ENCODE measurements around the gene TMEM53.
A peak's percentile ranks its signal among the peaks of the same experiment; 100 is the strongest.

The TMEM53 gene

GRCh38 chr1:44611419-44611818 lies 62.9 kb downstream of the TMEM53 start:
- DNase-seq (ENCODE audit: extremely low read depth, insufficient read length) = no peak
- H3K27me3 ChIP-seq (replicated peaks; ENCODE audit: control insufficient read depth, insufficient read depth, low read length) = no peaks in the 10 kb centered on the region
- no peak overlapping the region for H3K4me3 ChIP-seq (replicated peaks; ENCODE audit: low read depth, low read length)
- TF ChIP-seq CTCF (IDR thresholded peaks at IDR 0.05; ENCODE audit: insufficient read depth, low read length, poor library complexity, severe bottlenecking) = no peak
- no peaks in the 10 kb centered on the region for H3K36me3 ChIP-seq (ENCODE audit: control insufficient read depth, insufficient read depth, low read length)

GRCh38 chr1:44610527-44611148 lies 63.6 kb downstream of the TMEM53 start:
- no peak for DNase-seq (ENCODE audit: extremely low read depth, insufficient read length)
- Histone ChIP-seq H3K36me3 (ENCODE audit: control insufficient read depth, insufficient read depth, low read length) (no peaks in the 10 kb centered on the region), H3K27me3 (replicated peaks; ENCODE audit: control insufficient read depth, insufficient read depth, low read length) (no peaks in the 10 kb centered on the region), H3K4me3 (replicated peaks; ENCODE audit: low read depth, low read length) (no peak overlapping the region)
- TF ChIP-seq CTCF (IDR thresholded peaks at IDR 0.05; ENCODE audit: insufficient read depth, low read length, poor library complexity, severe bottlenecking) = no peak

- no peak for TF ChIP-seq CTCF (IDR thresholded peaks at IDR 0.05; ENCODE audit: insufficient read depth, low read length, poor library complexity, severe bottlenecking)
- no peak overlapping the region for H3K4me3 ChIP-seq (replicated peaks; ENCODE audit: low read depth, low read length)
Observed at GRCh38 chr1:44609768-44610526, 64.3 kb downstream of the TMEM53 start.

GRCh38 chr1:44609412-44609767 lies 64.9 kb downstream of the TMEM53 start:
- H3K36me3 ChIP-seq (ENCODE audit: control insufficient read depth, insufficient read depth, low read length) = no peaks in the 10 kb centered on the region
- no peak overlapping the region for H3K4me3 ChIP-seq (replicated peaks; ENCODE audit: low read depth, low read length)
- no peak for DNase-seq (ENCODE audit: extremely low read depth, insufficient read length)
- no peaks in the 10 kb centered on the region; the same call in none of the 2 replicates for H3K27me3 ChIP-seq (replicated peaks; ENCODE audit: control insufficient read depth, insufficient read depth, low read length)
- TF ChIP-seq CTCF (IDR thresholded peaks at IDR 0.05; ENCODE audit: insufficient read depth, low read length, poor library complexity, severe bottlenecking) = peak; percentile 52

More at GRCh38 chr1:44609768-44610526, 64.3 kb downstream of the TMEM53 start:
- no peaks in the 10 kb centered on the region; the same call in 1 of the 2 replicates for H3K27me3 ChIP-seq (replicated peaks; ENCODE audit: control insufficient read depth, insufficient read depth, low read length)
- DNase-seq (ENCODE audit: extremely low read depth, insufficient read length) = no peak
- no peaks in the 10 kb centered on the region for H3K36me3 ChIP-seq (ENCODE audit: control insufficient read depth, insufficient read depth, low read length)

GRCh38 chr1:44608141-44608540 lies 66.1 kb downstream of the TMEM53 start:
- DNase-seq (ENCODE audit: extremely low read depth, insufficient read length) = no peak
- H3K27me3 ChIP-seq (replicated peaks; ENCODE audit: control insufficient read depth, insufficient read depth, low read length) = no peaks in the 10 kb centered on the region; the same call in none of the 2 replicates
- H3K36me3 ChIP-seq (ENCODE audit: control insufficient read depth, insufficient read depth, low read length) = no peaks in the 10 kb centered on the region
- peak; percentile 32 for TF ChIP-seq CTCF (IDR thresholded peaks at IDR 0.05; ENCODE audit: insufficient read depth, low read length, poor library complexity, severe bottlenecking)
- no peak overlapping the region for H3K4me3 ChIP-seq (replicated peaks; ENCODE audit: low read depth, low read length)

Data from GM06990 (cell line).